GM12873 (cell line): ENCODE measurements around the gene FBXW2.

Experiments used
- CTCF ChIP-seq: IDR thresholded peaks from 2 replicates; pipeline ENCODE4 v1.5.1; 2012; ENCODE audit warnings: low read depth, mild to moderate bottlenecking, moderate library complexity, low read length, control low read depth; ENCODE audit not compliant: insufficient read depth; ENCODE audit errors: missing control alignments

Gene FBXW2

GRCh38 chr9:120714846-120715388, 78.3 kb downstream of the FBXW2 start:
- TF ChIP-seq CTCF, result no peak

DNA sequence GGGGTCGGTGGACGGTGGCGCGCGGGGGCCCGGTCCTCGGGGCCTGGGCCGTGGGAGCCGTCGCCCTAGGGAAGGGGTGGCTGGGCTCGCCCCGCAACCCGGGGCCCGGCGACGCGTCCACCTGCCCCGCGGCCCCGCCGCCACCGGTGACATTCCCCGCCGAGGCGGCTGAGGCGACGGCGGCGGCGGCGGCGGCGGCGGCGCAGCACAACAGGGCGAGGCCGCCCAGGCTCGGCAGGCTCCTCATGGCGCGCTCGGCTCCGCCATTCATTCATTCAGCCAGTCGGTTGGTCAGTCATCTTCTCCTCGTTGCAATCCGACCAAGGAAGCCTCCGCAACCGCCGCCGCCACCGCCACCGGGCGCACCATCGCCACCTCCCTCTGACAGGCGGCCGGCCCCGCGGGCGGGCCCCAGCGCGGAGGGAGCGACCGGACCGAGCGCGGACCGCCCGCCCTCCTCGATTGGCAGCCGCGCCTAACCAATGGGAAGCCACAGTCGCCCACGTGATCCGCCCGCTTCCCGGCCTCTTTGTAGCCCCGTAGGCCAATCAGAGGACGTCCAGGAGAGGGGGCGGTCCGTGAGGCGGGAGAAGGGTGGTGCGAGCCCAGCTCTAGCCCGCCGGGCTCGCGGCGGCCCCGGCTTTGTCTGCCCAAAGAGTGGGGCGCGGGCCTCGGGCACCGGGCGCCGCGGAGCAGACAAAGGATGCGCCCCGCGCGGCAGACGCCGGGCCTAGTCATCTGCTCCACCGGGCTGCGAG, 78.9 kb downstream of the FBXW2 start, which contains the start of gene MEGF9:
Gene MEGF9, minus strand, starts transcription at position 383 of the 758 bp plus-strand sequence. Its CDS starts 112 bp downstream, at position 271.
- TF ChIP-seq CTCF, result no peak

DNA sequence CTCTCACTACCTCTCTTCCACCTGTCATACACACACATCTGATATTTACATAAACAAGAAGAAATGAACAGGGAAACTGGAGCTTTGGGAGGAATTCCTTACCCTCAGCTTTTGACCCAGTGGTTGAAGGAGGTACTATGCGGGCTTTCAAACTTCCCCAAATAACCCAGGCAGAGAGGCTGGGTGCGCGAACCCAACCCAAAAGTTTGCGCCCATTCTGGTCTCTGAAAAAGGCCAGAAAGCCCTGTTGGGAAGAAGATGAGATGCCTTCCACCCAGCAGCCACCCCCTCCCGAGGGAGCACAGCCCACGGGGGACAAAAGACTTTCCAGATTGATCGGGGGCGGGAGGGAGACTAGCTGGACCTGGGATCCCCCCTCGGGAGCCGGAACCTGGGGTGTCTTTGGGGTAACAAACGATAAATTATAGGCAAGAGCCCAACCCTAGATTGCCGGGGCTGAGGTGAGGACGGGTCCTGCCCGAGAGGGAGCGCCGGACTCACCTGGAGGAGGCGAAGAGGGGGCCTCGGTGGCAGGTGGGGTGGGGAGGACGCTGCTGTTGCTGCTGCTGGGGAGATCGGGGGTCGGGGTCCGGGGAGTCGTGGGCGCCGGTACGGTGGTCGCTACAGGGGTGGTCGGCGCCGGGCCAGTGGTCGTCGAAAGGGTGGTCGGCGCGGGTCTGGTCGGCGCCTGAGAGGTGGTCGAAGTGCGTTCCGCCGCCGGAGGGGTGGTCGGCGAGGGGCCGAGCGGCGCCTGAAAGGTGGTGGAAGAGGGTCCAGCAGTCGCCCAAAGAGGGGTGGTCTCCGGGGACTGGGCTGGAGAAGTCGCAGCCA, 79.7 kb downstream of the FBXW2 start:
- peak; percentile 23 for TF ChIP-seq CTCF

GRCh38 chr9:120712539-120713031, 80.6 kb downstream of the FBXW2 start:
- TF ChIP-seq CTCF, result no peak

DNA sequence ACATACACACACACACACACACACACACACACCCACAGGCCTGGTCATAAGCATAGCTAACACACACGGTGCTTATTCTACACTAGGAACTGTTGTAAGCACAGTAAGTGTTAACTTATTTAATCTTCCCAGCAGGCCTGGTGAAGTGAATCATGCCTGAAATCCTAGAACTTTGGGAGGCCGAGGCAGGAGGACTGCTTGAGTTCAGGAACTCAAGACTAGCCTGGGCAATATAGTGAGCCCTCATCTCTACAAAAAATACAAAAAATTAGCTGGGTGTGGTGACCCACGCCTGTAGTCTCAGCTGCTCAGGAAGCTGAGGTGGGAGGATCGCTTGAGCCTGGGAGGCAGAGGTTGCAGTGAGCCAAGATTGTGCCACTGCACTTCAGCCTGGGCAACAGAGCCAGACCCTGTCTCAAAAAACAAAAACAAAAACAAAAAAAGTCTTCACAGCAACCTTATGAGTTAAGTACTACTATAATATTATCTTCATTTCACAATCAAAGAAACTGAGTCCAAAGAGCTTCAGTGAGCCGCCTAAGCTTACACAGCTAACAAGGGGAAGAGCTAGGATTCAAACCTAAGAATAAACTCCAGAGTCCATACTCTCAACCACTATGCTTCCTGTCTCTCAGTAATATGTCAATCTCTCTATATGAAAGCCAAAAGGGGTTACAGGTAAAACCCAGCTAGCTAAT, 81.2 kb downstream of the FBXW2 start:
- no peak for TF ChIP-seq CTCF

DNA sequence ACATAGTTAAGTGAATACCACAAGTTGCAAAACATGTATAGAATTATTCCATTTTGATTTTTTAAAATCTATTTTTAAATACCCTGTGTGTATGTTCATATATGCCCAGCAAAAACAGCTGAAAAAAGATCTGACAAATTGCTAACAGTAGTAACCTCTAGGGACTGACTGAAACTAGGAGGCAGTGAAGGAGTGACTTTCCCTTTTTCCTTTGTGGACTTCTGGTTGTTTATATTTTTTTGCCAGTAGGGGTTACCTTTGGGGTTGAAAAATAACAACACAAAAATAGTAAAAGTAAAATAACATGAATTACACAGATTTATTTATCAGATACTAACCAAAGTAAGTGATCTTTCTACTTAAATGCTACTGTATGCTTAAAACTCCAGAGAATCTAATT, 81.9 kb downstream of the FBXW2 start:
- no peak for TF ChIP-seq CTCF
